ENCODE data around the gene TAX1BP3. TPM values are rescaled to one million over a fixed set of nuclear protein-coding genes. Genes with fewer than 3 reads are reported as not detected.
A peak's percentile ranks its signal among the peaks of the same experiment; 100 is the strongest.

Gene TAX1BP3
- total and polyA plus RNA-seq, 2 experiments from 2014 or later, result 98.7 to 134 TPM

- Histone ChIP-seq H3K4me2 (no peak overlapping the region), H3F3A (replicated peaks; ENCODE audit: low read depth) (peaks cover under 1% of the 10 kb centered on the region; the same call in 1 of the 2 replicates), H4K20me1 (replicated peaks; ENCODE audit: insufficient read depth) (no peaks in the 10 kb centered on the region), H3K9me2 (ENCODE audit: insufficient read depth) (no peaks in the 10 kb centered on the region), H3K4me3 (no peak overlapping the region), H3K36me3 (ENCODE audit: insufficient read depth) (no peaks in the 10 kb centered on the region), H2AFZ (no peak overlapping the region), H3K27me3 (ENCODE audit: insufficient read depth) (no peaks in the 10 kb centered on the region), H3K27ac (ENCODE audit: low read depth) (no peak overlapping the region), H3K4me1 (ENCODE audit: insufficient read depth) (no peaks in the 10 kb centered on the region), H3K79me2 (replicated peaks; ENCODE audit: insufficient read depth) (no peaks in the 10 kb centered on the region)
- Mint-ChIP-seq H3K9me3 (no peaks in the 10 kb centered on the region), H3K4me3 (no peak overlapping the region), H3K4me1 (peaks cover 3% of the 10 kb centered on the region; the same call in 2 of the 3 replicates), H3K36me3 (ENCODE audit: low read depth) (no peaks in the 10 kb centered on the region), H3K27me3 (ENCODE audit: insufficient read depth, low read depth, poor library complexity) (no peaks in the 10 kb centered on the region), H3K27ac (no peak overlapping the region)
- ATAC-seq (peak; percentile 83), DNase-seq (ENCODE audit: low spot score) (peak; percentile 82)
- no peak for TF ChIP-seq CREB1 (CRISPR knock-in tag; IDR thresholded peaks at IDR 0.05; ENCODE audit: low read depth)
- TF ChIP-seq, protein P1, sequence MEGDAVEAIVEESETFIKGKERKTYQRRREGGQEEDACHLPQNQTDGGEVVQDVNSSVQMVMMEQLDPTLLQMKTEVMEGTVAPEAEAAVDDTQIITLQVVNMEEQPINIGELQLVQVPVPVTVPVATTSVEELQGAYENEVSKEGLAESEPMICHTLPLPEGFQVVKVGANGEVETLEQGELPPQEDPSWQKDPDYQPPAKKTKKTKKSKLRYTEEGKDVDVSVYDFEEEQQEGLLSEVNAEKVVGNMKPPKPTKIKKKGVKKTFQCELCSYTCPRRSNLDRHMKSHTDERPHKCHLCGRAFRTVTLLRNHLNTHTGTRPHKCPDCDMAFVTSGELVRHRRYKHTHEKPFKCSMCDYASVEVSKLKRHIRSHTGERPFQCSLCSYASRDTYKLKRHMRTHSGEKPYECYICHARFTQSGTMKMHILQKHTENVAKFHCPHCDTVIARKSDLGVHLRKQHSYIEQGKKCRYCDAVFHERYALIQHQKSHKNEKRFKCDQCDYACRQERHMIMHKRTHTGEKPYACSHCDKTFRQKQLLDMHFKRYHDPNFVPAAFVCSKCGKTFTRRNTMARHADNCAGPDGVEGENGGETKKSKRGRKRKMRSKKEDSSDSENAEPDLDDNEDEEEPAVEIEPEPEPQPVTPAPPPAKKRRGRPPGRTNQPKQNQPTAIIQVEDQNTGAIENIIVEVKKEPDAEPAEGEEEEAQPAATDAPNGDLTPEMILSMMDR (conservative IDR thresholded peaks at IDR 0.05; ENCODE audit: low read depth in 2 of 2), result peak; percentile 94 to 100
These were observed 14.7 kb upstream of the TAX1BP3 start for GRCh38 chr17:3683054-3683511.

DNA sequence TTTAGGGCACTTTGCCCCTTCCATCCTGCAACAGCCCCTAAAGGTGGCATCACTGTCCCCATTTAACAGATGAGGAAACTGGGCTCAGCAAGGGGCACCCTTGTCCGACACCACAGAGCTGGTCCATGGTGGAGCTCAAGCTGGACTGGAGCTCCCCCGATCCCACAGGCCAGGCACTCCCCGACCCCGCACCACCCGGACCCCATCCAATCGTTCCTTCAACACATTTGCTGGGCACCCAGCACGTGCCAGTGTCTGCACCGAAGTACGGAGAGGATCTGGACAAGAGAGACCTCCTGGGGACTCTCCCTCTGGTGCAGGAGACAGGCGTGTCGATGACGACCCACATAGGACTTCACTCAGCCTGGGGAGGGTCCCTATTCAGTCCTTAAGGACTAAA lies 13.7 kb upstream of the TAX1BP3 start:
- Mint-ChIP-seq H3K4me1 (peaks cover 5% of the 10 kb centered on the region; the same call in 2 of the 3 replicates), H3K4me3 (no peak overlapping the region; the same call in 2 of the 3 replicates)
- DNase-seq (ENCODE audit: low spot score), result no peak
- TF ChIP-seq EZH2phosphoT487 (IDR thresholded peaks at IDR 0.05; ENCODE audit: unreplicated experiment) (no peak), ZNF331 (CRISPR knock-in tag; IDR thresholded peaks at IDR 0.05; ENCODE audit: low read depth) (no peak), EZH2 (IDR thresholded peaks at IDR 0.05; ENCODE audit: low read depth, unreplicated experiment) (no peak), REST (IDR thresholded peaks at IDR 0.05; ENCODE audit: unreplicated experiment) (no peak), POLR2AphosphoS5 (IDR thresholded peaks at IDR 0.05; ENCODE audit: low read depth) (no peak), ETS1 (IDR thresholded peaks at IDR 0.05) (no peak), CREB1 (CRISPR knock-in tag; IDR thresholded peaks at IDR 0.05; ENCODE audit: low read depth) (no peak), JUNB (IDR thresholded peaks at IDR 0.05; ENCODE audit: unreplicated experiment) (no peak), NANOG (IDR thresholded peaks at IDR 0.05; ENCODE audit: borderline replicate concordance) (no peak), STAT1 (IDR thresholded peaks at IDR 0.05; ENCODE audit: unreplicated experiment) (no peak)

More for the DNA sequence above, 13.7 kb upstream of the TAX1BP3 start:
- Histone ChIP-seq H3K4me1 (ENCODE audit: insufficient read depth) (no peaks in the 10 kb centered on the region), H3F3A (replicated peaks; ENCODE audit: low read depth) (no peaks in the 10 kb centered on the region), H3K36me3 (ENCODE audit: insufficient read depth) (no peaks in the 10 kb centered on the region), H3K27me3 (ENCODE audit: insufficient read depth) (no peaks in the 10 kb centered on the region), H3K4me2 (no peak overlapping the region), H3K27ac (ENCODE audit: low read depth) (no peak overlapping the region), H3K79me2 (replicated peaks; ENCODE audit: insufficient read depth) (no peaks in the 10 kb centered on the region), H4K20me1 (replicated peaks; ENCODE audit: insufficient read depth) (no peaks in the 10 kb centered on the region), H3K4me3 (no peak overlapping the region), H2AFZ (no peak overlapping the region), H3K9me2 (ENCODE audit: insufficient read depth) (no peaks in the 10 kb centered on the region)
- no peak overlapping the region for H3K27ac Mint-ChIP-seq
- H3K27me3 Mint-ChIP-seq (ENCODE audit: insufficient read depth, low read depth, poor library complexity), result peaks cover 2% of the 10 kb centered on the region
- H3K9me3 Mint-ChIP-seq, result no peaks in the 10 kb centered on the region
- ATAC-seq, result no peak
- H3K36me3 Mint-ChIP-seq (ENCODE audit: low read depth), result no peaks in the 10 kb centered on the region

Measured in GM23338 (cell line).